GM23338 (cell line): ENCODE measurements around the gene POU2AF3. TPM values are rescaled to one million over a fixed set of nuclear protein-coding genes. Genes with fewer than 3 reads are reported as not detected.

ENCODE experiments used
- ATAC-seq: fragments of 200-7000 bp; cut with Tn5 transposase; 3 replicates; pipeline ENCODE4 v1.9.1; 2020
- DNase-seq: peaks from one replicate; pipeline ENCODE4 v3.0.0-alpha.2; 2015; ENCODE audit warnings: low spot score
- H2AFZ ChIP-seq: fragments of 200-600 bp; sonication (generic); 2 replicates; pipeline ENCODE4 v1.8.0; 2016; ENCODE audit warnings: antibody characterized with exemption, mild to moderate bottlenecking, moderate library complexity
- H3F3A ChIP-seq: fragments of 200-600 bp; sonication (generic); replicated peaks from 2 replicates; pipeline ENCODE4 v1.8.0; 2017; ENCODE audit warnings: antibody characterized with exemption, mixed run types, low read depth
- H3K27ac ChIP-seq: fragments of 200-600 bp; sonication (generic); 2 replicates; pipeline ENCODE4 v1.6.1; 2016; ENCODE audit warnings: low read depth
- H3K27me3 ChIP-seq: fragments of 200-600 bp; sonication (generic); 2 replicates; pipeline ENCODE4 v1.8.0; 2016; ENCODE audit warnings: mild to moderate bottlenecking, mixed run types, moderate library complexity; ENCODE audit not compliant: insufficient read depth
- H3K36me3 ChIP-seq: fragments of 200-600 bp; sonication (generic); 2 replicates; pipeline ENCODE4 v1.8.0; 2016; ENCODE audit warnings: mild to moderate bottlenecking; ENCODE audit not compliant: insufficient read depth
- H3K4me1 ChIP-seq: fragments of 200-600 bp; sonication (generic); 2 replicates; pipeline ENCODE4 v1.8.0; 2016; ENCODE audit warnings: mild to moderate bottlenecking, moderate library complexity; ENCODE audit not compliant: insufficient read depth
- H3K4me2 ChIP-seq: fragments of 200-600 bp; sonication (generic); 2 replicates; pipeline ENCODE4 v1.7.1; 2017; ENCODE audit warnings: mixed run types
- H3K4me3 ChIP-seq: fragments of 200-600 bp; sonication (generic); 2 replicates; pipeline ENCODE4 v1.6.1; 2016; ENCODE audit warnings: mixed run types
- H3K79me2 ChIP-seq: fragments of 200-600 bp; sonication (generic); replicated peaks from 2 replicates; pipeline ENCODE4 v1.8.0; 2017; ENCODE audit warnings: mild to moderate bottlenecking; ENCODE audit not compliant: insufficient read depth
- H3K9me2 ChIP-seq: fragments of 200-600 bp; sonication (generic); 2 replicates; pipeline ENCODE4 v1.8.0; 2017; ENCODE audit not compliant: insufficient read depth
- H4K20me1 ChIP-seq: fragments of 200-600 bp; sonication (generic); replicated peaks from 2 replicates; pipeline ENCODE4 v1.8.0; 2017; ENCODE audit warnings: mild to moderate bottlenecking; ENCODE audit not compliant: insufficient read depth
- H3K27ac Mint-ChIP-seq: 2 replicates; pipeline ENCODE4 v1.8.0; 2020; ENCODE audit warnings: inconsistent platforms, mild to moderate bottlenecking, moderate library complexity, mixed read lengths
- H3K27me3 Mint-ChIP-seq: 3 replicates; pipeline ENCODE4 v1.8.0; 2022; ENCODE audit warnings: low read depth, mild to moderate bottlenecking, moderate library complexity, mixed read lengths, inconsistent platforms; ENCODE audit not compliant: insufficient read depth, poor library complexity
- H3K36me3 Mint-ChIP-seq: 3 replicates; pipeline ENCODE4 v1.8.0; 2021; ENCODE audit warnings: low read depth, mild to moderate bottlenecking, inconsistent platforms, moderate library complexity, mixed read lengths
- H3K4me1 Mint-ChIP-seq: 3 replicates; pipeline ENCODE4 v1.8.0; 2020; ENCODE audit warnings: mild to moderate bottlenecking, inconsistent platforms, mixed read lengths
- H3K4me3 Mint-ChIP-seq: 3 replicates; pipeline ENCODE4 v1.8.0; 2021; ENCODE audit warnings: moderate library complexity, mild to moderate bottlenecking, inconsistent platforms, mixed read lengths
- H3K9me3 Mint-ChIP-seq: 3 replicates; pipeline ENCODE4 v1.8.0; 2020; ENCODE audit warnings: moderate library complexity, mild to moderate bottlenecking, inconsistent platforms, mixed read lengths
- CREB1 ChIP-seq: fragments of 250-450 bp; sonication (Bioruptor Pico); IDR thresholded peaks from 2 replicates; pipeline ENCODE4 v1.5.0; 2020; ENCODE audit warnings: low read depth, mild to moderate bottlenecking, moderate library complexity
- CTCF ChIP-seq, 2 experiments: fragments of 200-600 bp in 1 of 2; sonication (generic) in 1 of 2; conservative IDR thresholded peaks; 2 replicates each; pipeline versions ENCODE4 v1.5.1 to v1.6.1; 2016 to 2017; ENCODE audit warnings: antibody characterized with exemption in 2 of 2, low read depth in 2 of 2, mild to moderate bottlenecking in 2 of 2, moderate library complexity in 1 of 2
- ETS1 ChIP-seq: IDR thresholded peaks from 2 replicates; pipeline ENCODE4 v1.6.1; 2016; ENCODE audit warnings: antibody characterized with exemption
- EZH2 ChIP-seq: fragments of 200-600 bp; sonication (generic); IDR thresholded peaks from one replicate; pipeline ENCODE4 v1.8.0; 2017; ENCODE audit warnings: antibody characterized with exemption, mild to moderate bottlenecking, low read depth; ENCODE audit not compliant: unreplicated experiment
- EZH2phosphoT487 ChIP-seq: fragments of 200-600 bp; sonication (generic); IDR thresholded peaks from one replicate; pipeline ENCODE4 v1.8.1; 2018; ENCODE audit warnings: antibody characterized with exemption; ENCODE audit not compliant: unreplicated experiment
- JUNB ChIP-seq: IDR thresholded peaks from one replicate; pipeline ENCODE4 v1.6.1; 2016; ENCODE audit warnings: antibody characterized with exemption; ENCODE audit not compliant: unreplicated experiment
- NANOG ChIP-seq: IDR thresholded peaks from 2 replicates; pipeline ENCODE4 v1.6.1; 2016; ENCODE audit warnings: antibody characterized with exemption, borderline replicate concordance
- POLR2AphosphoS5 ChIP-seq: IDR thresholded peaks from 2 replicates; pipeline ENCODE4 v1.6.1; 2016; ENCODE audit warnings: antibody characterized with exemption, low read depth
- REST ChIP-seq: IDR thresholded peaks from one replicate; pipeline ENCODE4 v1.6.1; 2018; ENCODE audit warnings: antibody characterized with exemption; ENCODE audit not compliant: unreplicated experiment
- STAT1 ChIP-seq: IDR thresholded peaks from one replicate; pipeline ENCODE4 v1.6.1; 2016; ENCODE audit warnings: antibody characterized with exemption; ENCODE audit not compliant: unreplicated experiment
- ZNF114 ChIP-seq: fragments of 250-450 bp; sonication (Bioruptor Pico); IDR thresholded peaks from 2 replicates; pipeline ENCODE4 v1.5.0; 2020; ENCODE audit warnings: mild to moderate bottlenecking, moderate library complexity
- ZNF331 ChIP-seq: fragments of 250-450 bp; sonication (Bioruptor Pico); IDR thresholded peaks from 2 replicates; pipeline ENCODE4 v1.5.0; 2020; ENCODE audit warnings: low read depth, mild to moderate bottlenecking, moderate library complexity
- ZNF462 ChIP-seq: fragments of 250-450 bp; sonication (Bioruptor Pico); IDR thresholded peaks from 2 replicates; pipeline ENCODE4 v1.5.0; 2020; ENCODE audit warnings: mild to moderate bottlenecking, moderate library complexity
- polyA plus RNA-seq: library from polyadenylated mRNA; unstranded; fragments of >200 nt; fragmentation: Nextera tagmentation; extraction: Ambion mirVana; gene quantifications from 2 replicates; pipeline ENCODE4 v1.2.1, GENCODE V29; 2016
- total RNA-seq: library from RNA; depleted of rRNA; stranded (reverse); fragments of >200 nt; shearing (Covaris generic); gene quantifications from 2 replicates; pipeline ENCODE4 v1.2.3, GENCODE V29; 2014

Gene POU2AF3
- total and polyA plus RNA-seq, 2 experiments from 2014 or later: 2.7 to 3.4 TPM

- Mint-ChIP-seq H3K36me3 (no peaks in the 10 kb centered on the region), H3K27me3 (peaks cover 2% of the 10 kb centered on the region), H3K4me1 (no peaks in the 10 kb centered on the region), H3K27ac (no peak overlapping the region), H3K4me3 (no peak overlapping the region), H3K9me3 (no peaks in the 10 kb centered on the region; the same call in 2 of the 3 replicates)
- ATAC-seq (no peak), DNase-seq (no peak)
- Histone ChIP-seq H3F3A (no peaks in the 10 kb centered on the region), H3K9me2 (no peaks in the 10 kb centered on the region), H3K4me1 (no peaks in the 10 kb centered on the region), H3K4me3 (no peak overlapping the region), H2AFZ (no peak overlapping the region), H3K27me3 (no peaks in the 10 kb centered on the region), H3K27ac (no peak overlapping the region), H4K20me1 (no peaks in the 10 kb centered on the region), H3K36me3 (no peaks in the 10 kb centered on the region), H3K79me2 (no peaks in the 10 kb centered on the region), H3K4me2 (no peak overlapping the region)
- no peak for TF ChIP-seq EZH2phosphoT487
- TF ChIP-seq EZH2: no peak
- no peak for TF ChIP-seq ZNF462 (CRISPR knock-in tag)
- TF ChIP-seq ZNF331 (CRISPR knock-in tag): no peak
- TF ChIP-seq ZNF114 (CRISPR knock-in tag): no peak
- no peak for TF ChIP-seq POLR2AphosphoS5
- no peak for TF ChIP-seq ETS1
- TF ChIP-seq CTCF (conservative IDR thresholded peaks at IDR 0.05; ENCODE audit: low read depth in 2 of 2): no peak
- no peak for TF ChIP-seq STAT1
- no peak for TF ChIP-seq JUNB
- no peak for TF ChIP-seq CREB1 (CRISPR knock-in tag)
- no peak for TF ChIP-seq REST
- TF ChIP-seq NANOG: no peak
These were observed 53.2 kb downstream of the POU2AF3 start for GRCh38 chr11:111351374-111352055.
